Medulla oblongata (tissue), 1 donor: ENCODE data around the gene PRKG1.
A peak's percentile ranks its signal among the peaks of the same experiment; 100 is the strongest.

Experiments
- DNase-seq: peaks from one replicate; pipeline ENCODE4 v3.0.0-alpha.2; 2015; ENCODE audit errors: extremely low spot score

Gene PRKG1

DNA sequence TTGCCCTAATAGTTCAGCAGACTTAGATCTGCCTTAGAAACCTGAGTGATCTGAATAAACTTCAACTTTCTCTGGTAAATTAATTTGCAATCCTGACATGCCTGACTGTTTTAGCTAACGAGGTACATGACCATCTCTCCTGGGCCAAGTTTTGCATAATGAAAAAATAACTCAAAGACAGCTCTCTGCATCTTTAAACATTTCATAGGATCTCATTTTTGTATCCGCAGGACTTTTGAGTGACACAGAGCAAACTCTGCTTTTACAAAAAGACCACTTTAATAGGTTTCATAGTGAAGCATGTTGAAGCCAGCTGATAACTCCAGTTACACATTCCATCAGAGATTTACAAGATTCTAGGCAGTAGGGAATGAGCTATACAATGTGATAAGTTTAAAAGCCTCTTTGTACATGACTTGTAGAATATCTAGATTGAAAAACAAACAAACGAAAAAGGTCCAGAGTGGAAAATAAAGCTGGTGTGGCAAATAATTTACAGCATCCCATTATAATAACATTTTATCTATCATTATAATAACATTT, 2.1 kb downstream of the PRKG1 start:
- no peak for DNase-seq

DNA sequence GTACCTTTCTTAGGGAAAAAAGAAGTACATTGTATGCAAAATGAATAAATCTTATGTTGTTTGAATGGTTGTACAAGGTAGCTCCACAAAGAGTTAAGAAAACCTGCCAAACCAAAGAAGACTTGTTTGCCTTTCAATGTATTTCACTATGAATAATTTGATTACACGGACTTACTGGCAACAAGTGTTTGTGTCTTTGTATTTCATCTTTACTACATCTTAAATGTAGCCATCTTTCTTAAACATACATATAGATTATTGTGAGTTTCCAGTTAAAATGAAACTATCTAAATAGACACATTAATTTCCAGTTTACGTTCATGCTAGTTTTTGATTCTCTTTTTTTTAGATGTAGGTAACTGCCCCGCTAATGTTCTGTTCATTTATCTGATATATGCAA, 2.8 kb downstream of the PRKG1 start:
- no peak for DNase-seq

DNA sequence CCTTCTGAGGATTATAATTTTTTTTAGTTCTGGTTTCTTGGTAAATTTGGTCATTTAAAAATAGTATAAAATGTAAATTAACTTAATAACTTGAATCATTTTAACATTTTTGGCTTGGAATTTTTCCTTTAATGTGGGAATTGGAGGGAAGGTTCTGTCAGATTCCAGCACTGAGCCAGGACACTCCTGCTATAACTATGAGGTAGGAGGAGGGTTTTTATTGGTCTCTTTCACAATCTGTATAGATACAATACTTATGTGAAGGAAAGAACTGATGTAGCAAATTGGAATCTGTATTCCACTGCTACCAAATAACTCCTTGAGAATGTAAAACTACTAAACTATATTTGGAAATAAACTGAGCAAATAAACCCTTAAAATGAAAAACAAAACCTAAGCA, 3.2 kb downstream of the PRKG1 start:
- DNase-seq = no peak

DNA sequence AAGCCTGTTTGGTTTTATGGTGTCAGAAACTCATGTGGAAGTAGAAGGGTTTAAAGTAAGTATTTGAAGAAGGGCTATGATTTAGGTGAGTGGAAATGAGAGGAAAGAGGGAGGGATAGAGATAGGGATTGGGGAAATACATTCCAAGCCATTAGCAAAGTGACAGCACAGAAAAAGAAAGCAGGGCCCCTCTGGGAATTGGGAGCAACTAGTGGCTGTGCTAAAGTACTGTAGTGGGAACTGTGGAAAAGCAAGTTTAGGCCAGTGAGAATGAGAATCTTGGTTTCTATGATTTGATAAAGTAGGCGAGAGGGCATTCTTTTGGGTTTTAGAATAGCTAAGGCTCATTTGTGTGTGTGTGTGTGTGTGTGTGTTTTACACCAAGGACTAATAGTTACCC, 5.0 kb downstream of the PRKG1 start:
- no peak for DNase-seq

DNA sequence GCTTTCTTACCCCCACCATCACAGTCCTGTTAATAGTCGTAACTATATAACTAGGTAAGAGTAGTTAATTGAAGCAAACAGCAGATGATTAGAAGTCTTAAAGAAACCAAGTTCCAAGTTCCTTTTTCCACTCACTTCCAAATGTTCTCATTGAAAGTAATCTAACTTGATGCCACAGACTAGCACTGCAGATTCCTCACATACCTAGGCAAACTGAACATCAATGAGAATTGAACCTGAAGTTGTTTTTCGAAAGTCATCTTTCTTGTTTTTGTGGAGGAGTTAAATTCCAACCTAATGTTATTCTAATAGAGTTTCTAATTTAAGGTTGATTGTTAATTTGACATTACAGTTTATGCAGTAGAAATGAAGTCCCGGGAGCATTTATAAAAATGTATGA, 5.5 kb downstream of the PRKG1 start:
- no peak for DNase-seq

DNA sequence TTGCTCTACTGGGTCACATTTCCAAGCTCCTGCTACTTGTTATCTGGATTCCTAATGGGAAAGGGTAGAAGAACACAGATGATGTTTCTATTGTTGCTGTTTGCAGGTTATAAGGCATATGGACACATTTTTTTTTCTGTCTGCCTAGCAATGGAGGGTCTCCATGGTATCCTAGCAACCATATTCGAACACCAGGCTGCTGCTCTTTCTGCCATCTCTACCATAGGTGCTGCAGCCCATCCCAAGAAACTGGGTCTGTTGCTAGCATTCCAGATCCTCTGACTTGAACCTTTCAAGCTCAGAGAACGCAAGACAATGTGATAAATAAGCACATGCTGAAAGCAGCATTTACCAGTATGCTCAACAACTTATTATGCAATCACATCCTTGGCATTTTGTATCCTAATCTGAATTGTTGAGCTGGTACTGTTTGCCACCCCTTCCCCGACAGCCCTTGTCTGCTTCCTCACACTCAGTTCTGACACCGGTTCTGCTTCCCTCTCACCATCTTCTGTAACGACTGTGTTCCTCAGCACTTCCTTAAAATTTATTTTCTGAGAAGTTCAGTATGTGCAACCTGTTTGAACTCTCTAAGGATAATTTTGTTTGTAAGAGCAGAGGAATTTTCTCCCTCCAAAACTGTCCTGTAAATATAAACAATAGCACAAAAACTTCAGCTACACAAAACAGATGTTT, 6.2 kb downstream of the PRKG1 start:
- DNase-seq = no peak

DNA sequence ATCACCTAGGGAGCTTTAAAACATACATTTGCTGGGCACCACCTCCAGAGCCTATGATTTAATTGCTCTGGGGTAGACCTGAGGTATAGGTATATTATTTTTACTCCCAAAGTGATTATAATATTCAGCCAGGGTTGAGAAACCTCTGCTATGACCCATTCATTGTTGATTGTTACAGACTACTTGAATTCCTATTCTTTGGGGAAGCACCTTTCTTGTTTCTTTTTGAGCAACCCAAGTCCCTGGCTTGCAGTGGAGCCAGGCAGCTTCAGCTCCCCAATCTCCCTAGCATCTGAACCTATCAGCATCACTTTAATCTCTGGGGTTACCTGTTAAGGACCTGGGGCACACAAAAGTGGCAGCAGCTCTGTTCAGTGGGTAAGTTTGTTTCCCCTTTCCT, 8.6 kb downstream of the PRKG1 start:
- no peak for DNase-seq

DNA sequence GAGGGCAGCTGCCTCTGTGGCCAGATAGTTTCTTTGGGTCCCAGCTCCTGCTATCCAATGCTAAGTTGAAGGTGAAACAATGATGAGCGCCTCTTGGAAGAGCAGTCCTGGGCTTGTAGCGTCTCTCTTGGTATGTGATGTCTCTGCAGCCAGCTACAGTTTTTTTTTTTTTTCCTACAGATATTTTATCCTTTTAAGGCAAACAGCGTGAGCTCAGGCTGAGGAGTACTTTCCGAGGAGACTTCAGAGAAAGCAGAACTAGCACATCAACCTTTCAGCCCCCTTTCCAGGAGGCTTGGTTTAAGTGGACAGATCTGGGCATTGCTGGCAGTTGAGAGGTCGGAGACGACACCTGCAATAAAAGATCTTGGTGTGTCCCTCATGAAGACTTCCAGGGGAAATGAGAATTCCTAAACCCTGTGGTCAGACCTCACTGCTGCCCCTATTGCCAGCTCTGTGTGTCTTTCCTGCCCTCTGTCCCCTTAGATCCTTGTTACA, 9.1 kb downstream of the PRKG1 start:
- DNase-seq = no peak

DNA sequence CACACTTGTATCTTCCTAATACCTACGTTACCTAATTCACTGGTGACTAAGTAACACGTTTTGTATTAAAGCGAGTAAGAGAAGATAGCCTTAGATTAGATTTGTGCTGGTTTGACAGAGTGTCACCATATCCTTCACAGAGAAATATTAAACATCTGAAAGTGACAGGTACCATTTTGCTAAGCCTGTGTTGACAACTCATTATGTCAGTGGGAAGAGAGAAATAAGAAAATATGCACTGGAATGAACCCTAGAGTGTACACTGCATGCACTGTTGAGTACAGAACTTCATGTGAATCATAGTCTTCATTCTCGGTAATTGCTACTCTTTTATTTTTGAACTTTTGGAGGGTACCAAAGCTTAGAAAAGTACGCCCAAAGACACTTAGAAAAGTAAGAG, 10.9 kb downstream of the PRKG1 start:
- no peak for DNase-seq

DNA sequence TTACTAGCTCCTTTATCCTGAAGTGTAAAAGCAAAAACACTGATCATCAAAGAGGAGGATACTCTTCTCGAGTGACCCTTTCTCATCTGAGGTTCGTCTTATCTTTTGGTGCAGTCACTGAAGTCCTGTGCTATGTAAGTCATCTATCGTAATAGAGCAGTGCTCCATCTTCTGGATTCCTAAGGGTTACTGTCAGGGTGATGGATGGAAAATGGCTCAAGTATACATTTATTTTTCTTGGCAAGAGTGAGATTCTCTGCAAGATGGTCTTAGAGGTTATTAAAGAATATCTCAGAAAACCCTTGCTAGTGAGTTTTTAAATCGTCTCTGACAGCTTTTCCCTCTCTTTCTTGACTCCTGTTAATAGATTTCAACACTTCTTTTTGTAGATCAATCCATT, 12.4 kb downstream of the PRKG1 start:
- no peak for DNase-seq

DNA sequence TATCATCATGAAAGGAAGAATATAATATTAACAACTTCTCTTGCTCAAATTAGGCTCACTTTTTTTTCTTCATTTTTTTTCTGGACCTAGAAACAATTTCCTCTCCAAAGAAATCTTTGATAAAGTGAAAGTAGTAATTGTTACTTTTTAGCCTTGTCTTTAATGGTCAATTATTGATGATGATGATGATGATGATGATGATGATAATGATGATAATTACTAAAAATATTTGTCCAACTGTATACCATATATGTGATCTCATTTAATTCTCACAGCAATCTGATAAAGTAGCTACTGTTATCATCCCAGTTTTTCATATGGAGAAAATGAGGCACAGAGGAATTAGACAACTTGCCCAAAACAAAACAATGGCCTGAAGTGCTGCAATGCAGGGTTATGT, 12.8 kb downstream of the PRKG1 start:
- no peak for DNase-seq

DNA sequence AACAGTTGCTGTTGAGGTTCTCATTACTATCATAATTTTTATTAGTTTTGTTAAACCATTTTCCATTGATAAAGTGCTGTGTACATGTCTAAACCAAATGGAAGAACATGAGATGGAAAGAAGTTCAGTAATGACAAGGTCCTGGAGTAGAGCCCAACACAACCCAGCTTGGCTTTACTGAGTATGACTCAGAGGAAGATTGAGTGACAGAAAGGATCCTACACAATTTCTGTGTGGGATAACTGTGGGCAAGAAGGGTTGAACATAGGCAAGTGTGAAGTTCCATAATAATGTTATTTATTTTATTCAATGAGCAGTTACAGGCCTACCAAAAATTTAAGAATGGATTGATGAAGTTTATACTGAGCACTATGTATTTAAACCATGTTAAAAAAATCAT, 15.9 kb downstream of the PRKG1 start:
- no peak for DNase-seq

DNA sequence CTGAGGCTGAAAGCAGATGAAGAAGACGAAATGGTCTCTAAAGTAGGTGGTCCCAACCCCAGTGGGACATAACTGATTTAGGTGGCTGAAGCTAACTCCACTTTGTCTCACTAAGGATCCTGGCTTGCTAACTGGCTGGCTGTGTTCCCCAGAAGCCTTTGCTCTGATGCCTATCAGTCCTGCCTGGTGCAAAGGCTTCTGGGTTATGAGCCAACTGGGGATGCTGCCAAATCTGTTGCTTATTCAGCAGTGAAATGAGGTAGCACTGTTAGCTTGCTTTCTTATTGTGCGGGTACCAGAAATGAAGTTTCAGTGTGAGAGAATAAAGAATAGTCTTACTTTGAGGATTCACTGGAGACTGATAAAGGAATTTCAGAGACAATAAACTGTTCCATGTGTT, 18.1 kb downstream of the PRKG1 start:
- peak; percentile 75 for DNase-seq

DNA sequence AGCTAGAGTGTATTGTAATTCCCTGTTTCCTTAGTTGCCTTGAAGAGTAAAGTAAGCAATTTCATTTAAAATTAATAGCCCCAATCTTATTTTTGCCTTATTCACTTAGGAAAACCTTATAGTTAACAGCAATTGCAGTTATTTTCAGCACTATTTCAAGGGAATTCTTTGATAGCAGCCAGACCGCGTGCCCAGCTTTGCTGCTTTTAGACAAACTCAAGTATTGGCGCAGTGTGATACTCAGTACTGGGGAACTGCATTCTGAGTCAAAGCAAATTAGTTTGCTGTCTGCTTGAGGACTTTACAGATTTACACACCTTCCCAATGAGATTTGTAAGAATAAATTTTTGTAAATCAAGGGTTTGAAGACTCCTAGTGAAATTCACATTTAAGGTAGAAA, 21.2 kb downstream of the PRKG1 start:
- no peak for DNase-seq

DNA sequence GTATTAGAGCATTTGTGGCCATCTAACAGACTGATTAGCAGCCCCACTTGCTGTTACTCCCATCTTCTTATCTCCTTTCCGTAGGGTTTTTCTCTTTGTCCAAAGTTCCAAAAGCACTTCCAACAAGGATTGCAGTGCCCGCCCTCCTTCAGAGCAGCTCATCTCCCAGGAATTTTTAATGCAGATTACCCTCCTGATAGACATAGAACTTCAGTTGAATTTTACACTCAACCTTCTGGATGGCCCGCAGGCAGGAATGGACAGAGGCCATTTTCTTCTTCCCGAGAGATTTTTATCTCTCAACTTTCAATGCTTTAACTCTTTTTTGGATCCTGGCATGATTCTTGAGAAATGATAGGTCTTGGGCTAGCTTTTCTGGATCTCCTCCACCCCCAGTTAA, 23.3 kb downstream of the PRKG1 start:
- DNase-seq = no peak

DNA sequence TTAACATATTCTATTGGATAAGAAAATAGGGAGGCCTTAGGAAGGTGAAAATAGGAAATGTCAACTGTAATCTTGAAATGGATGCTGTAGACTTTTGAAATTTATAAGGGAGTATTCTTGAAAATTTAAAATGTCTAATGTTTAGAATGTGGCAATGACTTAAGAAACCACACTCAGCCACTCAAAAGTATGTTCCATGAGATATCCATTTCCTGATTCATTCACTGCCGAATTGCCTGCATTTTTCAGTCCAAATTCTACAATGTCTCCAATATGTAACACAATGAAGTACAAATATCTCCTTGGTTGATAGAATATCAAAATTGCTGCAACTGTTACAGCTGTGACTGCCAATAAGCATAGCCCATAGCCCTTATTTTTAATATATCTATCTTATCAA, 25.9 kb downstream of the PRKG1 start:
- no peak for DNase-seq

DNA sequence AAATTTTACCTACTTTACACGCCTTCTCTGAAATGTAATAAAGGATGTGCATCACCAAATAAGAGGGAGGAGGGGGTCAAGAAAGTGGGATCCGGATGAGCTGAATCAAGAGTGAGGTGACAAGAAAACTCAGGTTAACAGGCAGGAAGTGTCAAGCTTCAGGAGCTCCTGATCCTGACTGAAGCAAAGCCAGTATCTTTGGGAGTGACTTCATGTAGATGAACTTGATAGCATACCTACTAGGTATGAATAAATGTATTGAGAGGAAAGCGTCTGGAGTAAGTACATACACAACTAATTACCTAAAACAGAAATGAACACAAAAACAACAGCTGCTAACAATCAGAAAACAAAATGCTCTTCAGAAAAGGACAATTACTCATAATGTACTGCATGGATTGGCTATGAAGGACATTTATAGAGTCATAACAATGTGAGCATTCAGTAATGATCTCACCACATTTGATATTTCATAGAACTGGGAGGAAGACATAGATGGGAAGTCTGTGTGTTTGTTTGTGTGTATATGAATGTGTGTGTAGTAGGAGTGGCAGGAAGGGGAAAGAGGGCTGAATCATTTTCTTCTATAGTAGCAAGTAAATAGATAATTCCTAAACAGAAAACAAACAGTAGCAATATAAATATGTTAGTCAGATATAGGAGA, 29.4 kb downstream of the PRKG1 start:
- DNase-seq = no peak

DNA sequence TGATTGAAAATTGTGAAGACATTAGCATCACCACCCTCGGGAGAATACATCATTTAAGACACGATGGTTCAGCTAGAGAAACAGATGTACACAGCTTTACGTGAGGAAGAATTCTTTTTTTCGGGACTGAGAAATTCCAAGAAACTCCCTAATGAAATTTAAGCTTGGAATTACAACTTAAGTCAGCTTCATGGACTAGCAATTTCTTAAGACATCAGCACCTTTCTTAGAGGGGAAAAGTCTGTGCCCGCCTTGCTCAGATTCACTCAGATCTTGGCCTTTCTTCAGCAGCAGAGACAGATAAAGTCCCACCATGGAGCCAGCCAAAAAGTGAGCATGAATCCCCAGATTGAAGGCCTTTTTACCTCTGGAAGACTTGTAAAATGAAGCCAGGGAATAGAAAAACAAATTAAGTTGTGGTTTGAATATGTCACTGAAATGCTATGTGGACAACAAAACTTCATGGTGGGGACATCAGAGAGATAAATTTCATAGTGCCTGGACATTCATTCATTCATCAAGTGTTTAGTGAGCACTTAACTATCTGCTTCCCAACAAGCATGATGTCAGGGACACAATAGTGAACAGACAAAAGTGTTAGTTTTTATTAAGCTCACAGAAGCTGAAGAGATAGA, 32.1 kb downstream of the PRKG1 start:
- DNase-seq = no peak

DNA sequence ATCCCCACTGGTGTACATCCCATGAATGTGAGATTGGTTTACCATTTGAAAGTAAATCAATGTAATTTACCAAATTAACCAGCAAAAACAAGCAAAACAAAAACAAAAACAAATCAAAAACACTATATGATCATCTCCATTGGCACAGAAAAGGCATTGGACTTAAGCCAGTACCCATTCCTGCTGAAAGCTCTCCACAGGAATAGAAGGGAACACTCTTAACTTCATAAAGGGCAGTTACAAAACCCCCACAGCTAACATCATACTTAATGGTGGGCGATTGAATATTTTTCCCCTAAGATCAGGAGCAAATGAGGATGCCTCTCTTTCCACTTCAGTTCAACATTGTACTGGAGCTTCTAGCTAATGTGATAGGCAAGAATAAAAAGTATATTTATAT, 34.1 kb downstream of the PRKG1 start:
- no peak for DNase-seq

DNA sequence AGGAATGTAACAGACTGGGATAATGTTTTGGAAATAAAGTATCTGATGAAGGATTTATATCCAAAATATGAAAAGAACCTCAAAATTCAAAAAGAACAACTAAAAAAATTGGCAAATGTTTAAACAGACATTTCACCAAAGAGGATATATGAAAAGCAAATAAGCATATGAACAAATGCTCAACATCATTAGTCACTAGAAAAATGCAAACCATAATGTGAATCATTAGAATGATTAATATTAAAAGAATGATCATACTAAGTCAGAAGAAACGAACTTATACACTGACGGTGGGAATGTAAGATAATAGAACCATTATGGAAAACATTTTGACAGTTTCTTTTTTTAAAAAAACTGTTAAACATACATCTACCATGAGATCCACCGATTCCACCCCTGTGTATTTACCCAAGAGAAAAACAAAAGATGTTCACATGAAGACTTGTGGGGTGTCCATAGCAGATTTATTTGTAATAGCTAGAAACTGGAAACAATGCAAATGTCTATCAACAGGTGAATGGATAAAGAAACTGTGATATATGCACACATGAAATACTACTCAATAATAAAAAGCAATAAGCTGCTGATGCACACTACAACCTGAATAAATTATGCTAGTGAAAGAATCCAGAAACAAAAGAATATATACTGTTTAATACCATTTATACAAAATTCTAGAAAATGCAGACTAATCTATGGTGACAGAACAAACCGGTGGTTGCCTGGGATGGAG, 35.7 kb downstream of the PRKG1 start:
- DNase-seq = no peak

DNA sequence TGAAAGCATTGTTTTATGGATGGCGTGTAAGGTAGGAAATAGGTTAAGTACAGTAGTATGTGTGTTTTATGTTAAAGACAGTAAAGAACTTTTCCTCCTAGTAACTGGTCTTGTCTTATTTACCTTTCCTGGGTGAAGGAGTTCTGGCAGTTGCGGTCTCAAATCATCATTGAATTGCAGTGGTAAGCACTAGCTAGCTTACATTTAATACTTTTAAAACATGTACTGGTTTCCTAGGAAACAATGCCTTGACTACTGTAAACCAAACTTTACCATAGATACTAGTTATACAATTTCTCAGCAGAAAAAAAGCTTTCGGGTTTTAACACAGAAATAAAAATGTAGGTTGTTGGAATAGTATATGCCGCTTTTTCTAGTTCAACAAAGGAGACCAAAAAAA, 37.7 kb downstream of the PRKG1 start:
- DNase-seq = no peak

DNA sequence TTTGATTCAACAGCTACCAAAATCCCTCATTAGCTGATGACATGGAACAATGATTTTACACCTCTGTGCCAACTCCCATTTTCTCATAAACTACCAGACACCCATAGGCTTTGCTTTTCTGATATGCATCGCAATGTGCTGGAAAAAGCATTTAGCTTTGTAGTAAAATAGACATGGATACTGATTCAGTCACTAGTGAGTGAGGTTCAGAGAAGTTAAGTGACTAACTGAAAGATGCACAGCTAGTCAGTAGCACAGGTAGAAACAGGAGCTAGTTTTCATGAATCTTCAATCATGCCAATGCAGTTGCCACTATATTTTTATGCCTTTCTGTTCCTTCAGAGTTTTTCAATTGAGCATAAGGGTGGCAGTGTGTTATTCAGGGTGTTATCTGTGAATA, 38.7 kb downstream of the PRKG1 start:
- DNase-seq = no peak
